Endothelial cell (in vitro differentiated cells): ENCODE measurements around the gene RGS11. TPM values are rescaled to one million over a fixed set of nuclear protein-coding genes. Genes with fewer than 3 reads are reported as not detected.

Experiments used
- DNase-seq: peaks from one replicate; pipeline ENCODE4 v3.0.0; 2021; ENCODE audit warnings: low spot score
- H3K27ac Mint-ChIP-seq: one replicate; pipeline ENCODE4 v1.8.0; 2021; ENCODE audit warnings: mixed read lengths, inconsistent platforms; ENCODE audit not compliant: unreplicated experiment
- H3K27me3 Mint-ChIP-seq: one replicate; pipeline ENCODE4 v1.8.0; 2021; ENCODE audit warnings: mild to moderate bottlenecking, moderate library complexity, mixed read lengths, inconsistent platforms; ENCODE audit not compliant: unreplicated experiment
- H3K36me3 Mint-ChIP-seq: one replicate; pipeline ENCODE4 v1.8.0; 2021; ENCODE audit warnings: mild to moderate bottlenecking, low read depth, mixed read lengths, inconsistent platforms; ENCODE audit not compliant: unreplicated experiment
- H3K4me1 Mint-ChIP-seq: one replicate; pipeline ENCODE4 v1.8.0; 2021; ENCODE audit warnings: mild to moderate bottlenecking, mixed read lengths, inconsistent platforms; ENCODE audit not compliant: unreplicated experiment
- H3K4me3 Mint-ChIP-seq: one replicate; pipeline ENCODE4 v1.8.0; 2021; ENCODE audit warnings: mild to moderate bottlenecking, mixed read lengths, inconsistent platforms; ENCODE audit not compliant: unreplicated experiment
- H3K9me3 Mint-ChIP-seq: one replicate; pipeline ENCODE4 v1.8.0; 2021; ENCODE audit warnings: mixed read lengths, inconsistent platforms; ENCODE audit not compliant: unreplicated experiment
- total RNA-seq: library from RNA; stranded (reverse); fragmentation: NEBNext Ultra II Directional; extraction: Animal tissue kit (Norgen Biotek cat#: 25700); gene quantifications from one replicate; pipeline ENCODE4 v1.2.1, GENCODE V29; 2021; ENCODE audit not compliant: unreplicated experiment
- TF ChIP-seq, protein P1 (sequence below): fragments of 200-600 bp; sonication (generic); IDR thresholded peaks from one replicate; pipeline ENCODE4 v1.5.0; 2021; ENCODE audit warnings: antibody characterized with exemption; ENCODE audit not compliant: unreplicated experiment

The RGS11 gene
- total RNA-seq, 1 donor from 2014 or later = not detected

DNA sequence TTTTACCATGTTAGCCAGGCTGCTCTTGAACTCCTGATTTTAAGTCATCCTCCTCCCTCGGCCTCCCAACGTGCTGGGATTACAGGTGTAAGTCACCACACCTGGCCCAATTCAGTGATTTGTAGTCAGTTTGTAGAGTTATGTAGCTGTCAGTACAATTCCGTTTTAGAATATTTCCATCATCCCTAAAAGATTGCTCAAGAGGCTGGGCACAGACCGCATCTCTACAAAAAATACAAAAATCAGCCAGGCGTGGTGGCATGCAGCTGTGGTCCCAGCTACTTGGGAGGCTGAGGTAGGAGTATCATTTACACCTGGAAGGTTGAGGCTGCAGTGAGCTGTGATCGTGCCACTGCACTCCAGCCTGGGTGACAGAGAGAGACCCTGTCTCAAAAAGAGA, 20.6 kb downstream of the RGS11 start:
- H3K4me3 Mint-ChIP-seq = peak overlapping the region; percentile 59
- TF ChIP-seq, protein P1, sequence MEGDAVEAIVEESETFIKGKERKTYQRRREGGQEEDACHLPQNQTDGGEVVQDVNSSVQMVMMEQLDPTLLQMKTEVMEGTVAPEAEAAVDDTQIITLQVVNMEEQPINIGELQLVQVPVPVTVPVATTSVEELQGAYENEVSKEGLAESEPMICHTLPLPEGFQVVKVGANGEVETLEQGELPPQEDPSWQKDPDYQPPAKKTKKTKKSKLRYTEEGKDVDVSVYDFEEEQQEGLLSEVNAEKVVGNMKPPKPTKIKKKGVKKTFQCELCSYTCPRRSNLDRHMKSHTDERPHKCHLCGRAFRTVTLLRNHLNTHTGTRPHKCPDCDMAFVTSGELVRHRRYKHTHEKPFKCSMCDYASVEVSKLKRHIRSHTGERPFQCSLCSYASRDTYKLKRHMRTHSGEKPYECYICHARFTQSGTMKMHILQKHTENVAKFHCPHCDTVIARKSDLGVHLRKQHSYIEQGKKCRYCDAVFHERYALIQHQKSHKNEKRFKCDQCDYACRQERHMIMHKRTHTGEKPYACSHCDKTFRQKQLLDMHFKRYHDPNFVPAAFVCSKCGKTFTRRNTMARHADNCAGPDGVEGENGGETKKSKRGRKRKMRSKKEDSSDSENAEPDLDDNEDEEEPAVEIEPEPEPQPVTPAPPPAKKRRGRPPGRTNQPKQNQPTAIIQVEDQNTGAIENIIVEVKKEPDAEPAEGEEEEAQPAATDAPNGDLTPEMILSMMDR = no peak
- peaks cover 9% of the 10 kb centered on the region for H3K36me3 Mint-ChIP-seq
- H3K4me1 Mint-ChIP-seq = peaks cover 16% of the 10 kb centered on the region
- no peak for DNase-seq
- no peak overlapping the region for H3K27ac Mint-ChIP-seq
- H3K9me3 Mint-ChIP-seq = no peaks in the 10 kb centered on the region
- peaks cover 6% of the 10 kb centered on the region for H3K27me3 Mint-ChIP-seq

DNA sequence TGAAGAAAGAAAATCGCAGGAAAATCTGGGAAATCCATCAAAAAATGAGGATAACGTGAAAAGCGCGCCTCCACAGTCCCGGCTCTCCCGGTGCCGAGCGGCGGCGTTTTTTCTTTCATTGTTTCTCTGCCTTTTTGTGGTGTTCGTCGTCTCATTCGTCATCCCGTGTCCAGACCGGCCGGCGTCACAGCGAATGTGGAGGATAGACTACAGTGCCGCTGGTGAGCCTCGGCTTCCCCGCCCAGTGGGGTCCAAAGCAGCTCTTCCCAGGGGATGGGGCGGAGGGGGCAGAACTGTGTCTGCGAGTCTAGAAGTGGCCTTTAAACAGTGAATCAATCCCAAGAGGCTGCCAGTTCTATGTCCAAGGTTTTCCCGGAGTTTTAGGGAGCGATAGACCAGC, 21.3 kb downstream of the RGS11 start:
- H3K4me3 Mint-ChIP-seq = no peak overlapping the region
- peaks cover 9% of the 10 kb centered on the region for H3K36me3 Mint-ChIP-seq
- no peak for DNase-seq
- H3K27me3 Mint-ChIP-seq = peaks cover 6% of the 10 kb centered on the region
- TF ChIP-seq, protein P1 = no peak
- H3K27ac Mint-ChIP-seq = no peak overlapping the region
- no peaks in the 10 kb centered on the region for H3K9me3 Mint-ChIP-seq
- H3K4me1 Mint-ChIP-seq = peaks cover 17% of the 10 kb centered on the region

DNA sequence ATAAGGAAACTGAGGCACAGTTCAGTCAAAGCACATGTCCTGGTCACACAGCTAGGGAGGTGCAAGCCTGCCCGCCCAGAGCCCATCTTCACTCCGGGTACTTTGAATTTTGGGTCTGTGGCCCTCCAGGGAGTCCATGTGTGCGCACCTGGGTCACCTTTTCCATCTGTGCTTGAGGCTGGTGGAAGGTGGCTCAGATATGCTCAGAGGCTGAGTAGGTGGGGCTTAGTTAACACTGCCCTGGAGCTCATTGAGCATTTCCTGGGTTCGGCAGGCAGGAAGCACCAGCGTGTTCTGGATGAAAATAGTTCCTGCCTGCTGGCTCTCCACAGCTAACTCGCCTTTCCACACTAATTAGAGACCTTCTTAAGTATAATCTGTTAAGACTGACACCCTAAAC, 21.9 kb downstream of the RGS11 start:
- peak; percentile 12 for DNase-seq
- TF ChIP-seq, protein P1 = no peak
- no peak overlapping the region for H3K4me3 Mint-ChIP-seq
- peaks cover 9% of the 10 kb centered on the region for H3K36me3 Mint-ChIP-seq
- peaks cover 17% of the 10 kb centered on the region for H3K4me1 Mint-ChIP-seq
- peaks cover 6% of the 10 kb centered on the region for H3K27me3 Mint-ChIP-seq
- H3K27ac Mint-ChIP-seq = peak overlapping the region; percentile 72
- no peaks in the 10 kb centered on the region for H3K9me3 Mint-ChIP-seq

DNA sequence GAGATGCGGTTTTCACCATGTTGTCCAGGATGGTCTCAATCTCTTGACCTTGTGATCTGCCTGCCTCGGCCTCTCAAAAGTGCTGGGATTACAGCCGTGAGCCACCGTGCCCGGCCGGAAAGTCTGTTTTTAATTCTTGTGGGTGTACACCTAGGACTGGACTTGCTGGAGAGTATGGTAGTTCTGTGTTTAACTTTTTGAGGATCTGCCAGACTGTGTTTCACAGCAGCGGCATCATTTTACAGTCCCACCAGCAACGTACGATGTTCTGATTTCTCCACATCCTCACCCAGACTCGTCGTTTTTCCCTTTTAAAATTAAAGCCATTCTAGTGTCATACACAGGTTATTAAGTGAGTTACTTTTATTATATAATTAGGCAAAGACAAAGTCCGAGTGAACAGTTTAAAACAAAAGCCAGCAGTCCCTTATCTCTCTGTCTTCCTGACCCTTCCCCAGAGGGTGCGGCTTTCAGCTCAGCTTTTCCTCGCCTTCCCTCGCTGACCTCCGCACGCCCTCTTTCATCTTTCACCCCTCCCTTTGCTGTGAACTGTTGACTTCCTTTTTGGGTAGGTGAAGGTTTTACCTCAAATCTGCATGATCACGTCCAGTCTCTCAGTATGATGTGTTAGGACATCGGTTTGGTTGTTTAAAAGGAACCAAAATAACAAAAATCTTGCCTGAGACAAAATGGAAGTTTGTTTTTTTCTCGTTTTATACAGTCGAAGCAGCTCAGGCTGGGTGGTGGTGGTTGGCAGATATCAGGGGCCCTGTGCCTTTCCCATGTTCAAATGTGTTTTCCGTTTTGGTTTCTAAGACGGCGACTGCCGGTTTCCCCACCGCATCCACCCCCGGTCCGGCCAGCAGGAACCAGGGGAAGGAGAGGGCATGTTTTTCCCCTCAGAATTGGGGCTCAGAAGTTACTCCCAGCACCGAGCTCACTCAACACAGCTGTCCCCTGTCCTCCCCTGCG, 23.1 kb downstream of the RGS11 start:
- Mint-ChIP-seq H3K27ac (no peak overlapping the region), H3K4me3 (no peak overlapping the region), H3K9me3 (no peaks in the 10 kb centered on the region), H3K4me1 (peaks cover 17% of the 10 kb centered on the region), H3K36me3 (peaks cover 9% of the 10 kb centered on the region), H3K27me3 (peaks cover 7% of the 10 kb centered on the region)
- TF ChIP-seq, protein P1 = no peak
- DNase-seq = no peak

DNA sequence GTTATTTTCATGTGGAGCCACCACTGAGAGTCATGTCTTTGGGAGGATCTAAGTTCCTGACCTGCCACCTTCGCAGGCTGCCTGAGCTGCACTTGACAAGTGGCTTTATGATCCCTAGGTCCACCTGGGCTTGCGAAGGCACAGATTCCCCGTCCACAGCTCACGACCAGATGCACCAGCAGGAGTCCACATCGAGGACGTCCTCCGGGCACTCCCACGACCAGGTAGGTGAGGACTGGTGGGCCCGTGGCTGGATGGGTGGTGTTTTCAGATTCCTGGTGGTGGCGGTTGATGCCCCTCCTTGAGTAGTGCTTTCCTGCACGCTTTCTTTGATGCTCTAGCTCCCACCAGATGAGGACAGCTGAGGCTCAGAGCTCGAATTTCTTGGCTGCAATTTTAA, 26.3 kb downstream of the RGS11 start:
- Mint-ChIP-seq H3K27me3 (peaks cover 7% of the 10 kb centered on the region), H3K9me3 (no peaks in the 10 kb centered on the region), H3K27ac (no peak overlapping the region), H3K4me1 (peaks cover 17% of the 10 kb centered on the region), H3K36me3 (peaks cover 3% of the 10 kb centered on the region), H3K4me3 (no peak overlapping the region)
- DNase-seq = no peak
- TF ChIP-seq, protein P1 = no peak
